HepG2 (cell line): Measurements from ENCODE around the gene EMILIN1. TPM values are rescaled to one million over a fixed set of nuclear protein-coding genes. Genes with fewer than 3 reads are reported as not detected.

ENCODE experiments used
- AHR ChIP-seq: IDR thresholded peaks from 2 replicates; pipeline ENCODE4 v1.6.1; 2018; ENCODE audit warnings: missing genetic modification reagents, missing compliant biosample characterization
- ATF6 ChIP-seq: sonication (generic); formaldehyde crosslinking; conservative IDR thresholded peaks from 2 replicates; pipeline ENCODE4 v1.4.0; 2020; ENCODE audit warnings: missing genetic modification reagents
- CBX2 ChIP-seq, 2 experiments: fragments of 200-600 bp in 1 of 2; sonication (generic); formaldehyde crosslinking in 1 of 2; IDR thresholded peaks; 2 replicates each; pipeline versions ENCODE4 v1.7.0 to v1.8.1; 2018 to 2022; ENCODE audit warnings: low read depth in 2 of 2, low read length in 1 of 2, mild to moderate bottlenecking in 1 of 2, missing genetic modification reagents in 1 of 2
- GRHL1 ChIP-seq: sonication (generic); formaldehyde crosslinking; conservative IDR thresholded peaks from 2 replicates; pipeline ENCODE4 v1.8.0; 2022; ENCODE audit warnings: missing genetic modification reagents
- HIC2 ChIP-seq: sonication (generic); formaldehyde crosslinking; IDR thresholded peaks from 2 replicates; pipeline ENCODE4 v1.9.0; 2022; ENCODE audit warnings: low read depth, missing genetic modification reagents
- JARID2 ChIP-seq: sonication (generic); formaldehyde crosslinking; IDR thresholded peaks from 2 replicates; pipeline ENCODE4 v1.8.1; 2023; ENCODE audit warnings: missing genetic modification reagents, inconsistent platforms; ENCODE audit not compliant: insufficient replicate concordance
- JDP2 ChIP-seq: sonication (generic); formaldehyde crosslinking; IDR thresholded peaks from 2 replicates; pipeline ENCODE4 v1.8.1; 2022; ENCODE audit warnings: missing genetic modification reagents, borderline replicate concordance
- MEIS2 ChIP-seq: sonication (generic); formaldehyde crosslinking; IDR thresholded peaks from 2 replicates; pipeline ENCODE4 v1.9.0; 2021; ENCODE audit warnings: mild to moderate bottlenecking, missing genetic modification reagents
- NONO ChIP-seq, 2 experiments: fragments of 450-650 bp in 1 of 2; sonication (generic) in 1 of 2; formaldehyde crosslinking in 1 of 2; IDR thresholded peaks in 1 of 2; conservative IDR thresholded peaks in 1 of 2; 2 replicates each; pipeline versions ENCODE4 v1.6.1 to v1.8.0; 2017 to 2022; ENCODE audit warnings: mild to moderate bottlenecking in 1 of 2, missing genetic modification reagents in 1 of 2, moderate library complexity in 1 of 2
- STAG1 ChIP-seq: sonication (generic); formaldehyde crosslinking; IDR thresholded peaks from 2 replicates; pipeline ENCODE4 v1.4.0; 2020; ENCODE audit warnings: missing genetic modification reagents
- TCF12 ChIP-seq, 2 experiments: fragments of 450-650 bp in 1 of 2; sonication (generic) in 1 of 2; formaldehyde crosslinking in 1 of 2; IDR thresholded peaks; 2 replicates each; pipeline versions ENCODE4 v1.6.1 to v1.8.0; 2017 to 2022; ENCODE audit warnings: antibody characterized with exemption in 1 of 2, mild to moderate bottlenecking in 1 of 2, missing genetic modification reagents in 1 of 2, moderate library complexity in 1 of 2
- TRAFD1 ChIP-seq: sonication (generic); formaldehyde crosslinking; IDR thresholded peaks from 2 replicates; pipeline ENCODE4 v1.5.1; 2020; ENCODE audit warnings: missing genetic modification reagents, mild to moderate bottlenecking, borderline replicate concordance
- WIZ ChIP-seq: sonication (generic); formaldehyde crosslinking; IDR thresholded peaks from 2 replicates; pipeline ENCODE4 v1.5.1; 2020; ENCODE audit warnings: mild to moderate bottlenecking, missing genetic modification reagents
- ZNF263 ChIP-seq: sonication (generic); formaldehyde crosslinking; IDR thresholded peaks from 2 replicates; pipeline ENCODE4 v1.4.0; 2020; ENCODE audit warnings: missing genetic modification reagents
- ZNF501 ChIP-seq: sonication (generic); formaldehyde crosslinking; IDR thresholded peaks from 2 replicates; pipeline ENCODE4 v1.5.1; 2020; ENCODE audit warnings: mild to moderate bottlenecking, moderate library complexity, missing genetic modification reagents
- ZNF574 ChIP-seq: sonication (generic); formaldehyde crosslinking; IDR thresholded peaks from 2 replicates; pipeline ENCODE4 v1.4.0; 2020; ENCODE audit warnings: missing genetic modification reagents
- ZNF841 ChIP-seq: sonication (generic); formaldehyde crosslinking; IDR thresholded peaks from 2 replicates; pipeline ENCODE4 v1.8.1; 2023; ENCODE audit warnings: missing genetic modification reagents, borderline replicate concordance
- polyA plus RNA-seq, 8 experiments: library from polyadenylated mRNA; depleted of rRNA in 3 of 8; stranded (reverse) in 7 of 8; unstranded in 1 of 8; fragments of >200 nt; fragmentation: Illumina TruSeq in 4 of 8; extraction: Trizol in 4 of 8; gene quantifications; 2 replicates each; pipeline versions ENCODE4 v1.2.1 to v1.2.3, GENCODE V29; 2011 to 2016; ENCODE audit warnings: low read depth in 4 of 8, missing spikeins in 1 of 8, mixed read lengths in 1 of 8; ENCODE audit not compliant: insufficient read depth in 1 of 8
- total RNA-seq, 5 experiments: library from RNA; depleted of rRNA; stranded (reverse); fragments of >200 nt; fragmentation: Illumina TruSeq; extraction: Trizol; gene quantifications; 2 replicates each; pipeline ENCODE4 v1.2.3, GENCODE V29; 2016; ENCODE audit warnings: low read depth in 1 of 5

Gene EMILIN1
- total and polyA plus RNA-seq, 2 of the 13 experiments (the other 11 are each of a cell fraction or from before 2014, with no cell fraction given): 8.1 to 9.7 TPM

GRCh38 chr2:27118525-27119329 lies 40.3 kb downstream of the EMILIN1 start, which contains the start of gene CGREF1 (continued):
- TF ChIP-seq WIZ (CRISPR knock-in tag): no peak
- TF ChIP-seq NONO (IDR thresholded peaks at IDR 0.05): no peak
- peak; percentile 40; the same call in 1 of the 2 replicates for TF ChIP-seq NONO (CRISPR knock-in tag; conservative IDR thresholded peaks at IDR 0.05)
- peak; percentile 38; the same call in 1 of the 2 replicates for TF ChIP-seq ZNF574 (CRISPR knock-in tag)
- TF ChIP-seq JDP2: no peak
- TF ChIP-seq JARID2 (CRISPR knock-in tag): no peak
- TF ChIP-seq ZNF841: no peak; the same call in 1 of the 2 replicates
- TF ChIP-seq HIC2 (CRISPR knock-in tag): 0 out of 2 replicates have a peak, but pooled peaks have one; percentile 17
- TF ChIP-seq TRAFD1 (CRISPR knock-in tag): no peak
- no peak for TF ChIP-seq AHR
- TF ChIP-seq ATF6 (CRISPR knock-in tag): 0 out of 2 replicates have a peak, but pooled peaks have one; percentile 55
- TF ChIP-seq STAG1 (CRISPR knock-in tag): no peak
- no peak for TF ChIP-seq ZNF501
- TF ChIP-seq ZNF263 (CRISPR knock-in tag): no peak
- TF ChIP-seq GRHL1 (CRISPR knock-in tag): no peak
- no peak for TF ChIP-seq CBX2 (IDR thresholded peaks at IDR 0.05; ENCODE audit: low read depth, low read length)
- no peak for TF ChIP-seq CBX2 (CRISPR knock-in tag; IDR thresholded peaks at IDR 0.05; ENCODE audit: low read depth)
- no peak for TF ChIP-seq TCF12 (IDR thresholded peaks at IDR 0.05)
- no peak for TF ChIP-seq TCF12 (CRISPR knock-in tag; IDR thresholded peaks at IDR 0.05)
- no peak for TF ChIP-seq MEIS2 (CRISPR knock-in tag)
